ENCODE data around the gene HSBP1.

Gene HSBP1

DNA sequence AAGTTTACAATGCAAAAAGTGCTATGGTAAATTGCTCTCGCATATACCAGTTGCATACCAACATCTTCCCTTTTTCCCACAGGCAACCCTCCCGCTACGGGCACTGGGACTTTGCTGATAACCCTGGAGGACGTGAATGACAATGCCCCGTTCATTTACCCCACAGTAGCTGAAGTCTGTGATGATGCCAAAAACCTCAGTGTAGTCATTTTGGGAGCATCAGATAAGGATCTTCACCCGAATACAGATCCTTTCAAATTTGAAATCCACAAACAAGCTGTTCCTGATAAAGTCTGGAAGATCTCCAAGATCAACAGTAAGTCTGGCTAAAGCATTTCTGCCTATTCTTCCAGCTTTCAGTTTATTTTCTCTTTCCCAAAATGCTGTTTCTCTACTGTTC is 27.9 kb upstream of the HSBP1 start:
- H3K4me1 ChIP-seq (ENCODE audit: insufficient read depth, low read length, severe bottlenecking) = no peaks in the 10 kb centered on the region
- H3K9me3 ChIP-seq (ENCODE audit: low read length) = no peaks in the 10 kb centered on the region
- H3K27me3 ChIP-seq (ENCODE audit: insufficient read depth, low read length) = no peaks in the 10 kb centered on the region
- H4K20me1 ChIP-seq (ENCODE audit: insufficient read depth, low read length) = no peaks in the 10 kb centered on the region
- H3F3A ChIP-seq (ENCODE audit: insufficient read depth, low read length) = no peaks in the 10 kb centered on the region
- no peaks in the 10 kb centered on the region for H3K9me2 ChIP-seq (ENCODE audit: low read depth, low read length)
- H3K4me3 ChIP-seq (ENCODE audit: low read depth, low read length, poor library complexity, severe bottlenecking) = no peak overlapping the region
- no peaks in the 10 kb centered on the region for H3K79me2 ChIP-seq (ENCODE audit: insufficient read depth, low read length)
- H3K27ac ChIP-seq (ENCODE audit: low read depth, low read length, poor library complexity, severe bottlenecking) = no peak overlapping the region
- TF ChIP-seq EZH2 (IDR thresholded peaks at IDR 0.05; ENCODE audit: borderline replicate concordance, low read length) = no peak
- TF ChIP-seq, protein P1, sequence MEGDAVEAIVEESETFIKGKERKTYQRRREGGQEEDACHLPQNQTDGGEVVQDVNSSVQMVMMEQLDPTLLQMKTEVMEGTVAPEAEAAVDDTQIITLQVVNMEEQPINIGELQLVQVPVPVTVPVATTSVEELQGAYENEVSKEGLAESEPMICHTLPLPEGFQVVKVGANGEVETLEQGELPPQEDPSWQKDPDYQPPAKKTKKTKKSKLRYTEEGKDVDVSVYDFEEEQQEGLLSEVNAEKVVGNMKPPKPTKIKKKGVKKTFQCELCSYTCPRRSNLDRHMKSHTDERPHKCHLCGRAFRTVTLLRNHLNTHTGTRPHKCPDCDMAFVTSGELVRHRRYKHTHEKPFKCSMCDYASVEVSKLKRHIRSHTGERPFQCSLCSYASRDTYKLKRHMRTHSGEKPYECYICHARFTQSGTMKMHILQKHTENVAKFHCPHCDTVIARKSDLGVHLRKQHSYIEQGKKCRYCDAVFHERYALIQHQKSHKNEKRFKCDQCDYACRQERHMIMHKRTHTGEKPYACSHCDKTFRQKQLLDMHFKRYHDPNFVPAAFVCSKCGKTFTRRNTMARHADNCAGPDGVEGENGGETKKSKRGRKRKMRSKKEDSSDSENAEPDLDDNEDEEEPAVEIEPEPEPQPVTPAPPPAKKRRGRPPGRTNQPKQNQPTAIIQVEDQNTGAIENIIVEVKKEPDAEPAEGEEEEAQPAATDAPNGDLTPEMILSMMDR (IDR thresholded peaks at IDR 0.05; ENCODE audit: low read length) = no peak
- no peak overlapping the region for H3K9ac ChIP-seq (ENCODE audit: low read length)
- H2AFZ ChIP-seq (ENCODE audit: low read length) = no peak overlapping the region
- H3K36me3 ChIP-seq (ENCODE audit: insufficient read depth, low read length) = no peaks in the 10 kb centered on the region
- no peak overlapping the region for H3K4me2 ChIP-seq (ENCODE audit: low read length)

DNA sequence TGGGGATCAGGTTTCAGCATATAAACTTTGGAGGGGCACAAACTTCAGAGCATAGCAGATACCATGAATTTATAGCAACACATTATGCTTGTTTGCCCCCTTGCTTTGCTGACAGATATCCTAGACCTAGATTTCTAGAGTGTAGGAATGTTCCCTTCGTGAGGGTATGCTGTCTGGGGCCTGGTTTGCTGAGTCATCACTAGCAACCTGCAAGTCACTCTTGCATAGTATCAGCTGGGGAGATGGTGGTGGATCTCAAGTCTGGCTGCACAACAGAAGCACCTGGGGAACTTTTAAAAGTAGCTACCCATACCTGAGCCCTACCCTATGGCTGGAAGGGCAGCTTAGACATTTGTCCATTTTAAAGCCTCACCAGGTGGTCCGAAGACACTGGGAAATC is 22.3 kb upstream of the HSBP1 start:
- Histone ChIP-seq H4K20me1 (ENCODE audit: insufficient read depth, low read length) (no peaks in the 10 kb centered on the region), H3K36me3 (ENCODE audit: insufficient read depth, low read length) (no peaks in the 10 kb centered on the region), H3K27me3 (ENCODE audit: insufficient read depth, low read length) (0 out of 2 replicates have a peak, but pooled peaks cover 4% of the 10 kb centered on the region), H3F3A (ENCODE audit: insufficient read depth, low read length) (no peaks in the 10 kb centered on the region), H3K4me3 (ENCODE audit: low read depth, low read length, poor library complexity, severe bottlenecking) (no peak overlapping the region), H3K27ac (ENCODE audit: low read depth, low read length, poor library complexity, severe bottlenecking) (no peak overlapping the region), H3K4me2 (ENCODE audit: low read length) (no peak overlapping the region), H3K9ac (ENCODE audit: low read length) (no peak overlapping the region), H3K79me2 (ENCODE audit: insufficient read depth, low read length) (no peaks in the 10 kb centered on the region), H3K4me1 (ENCODE audit: insufficient read depth, low read length, severe bottlenecking) (no peaks in the 10 kb centered on the region), H3K9me2 (ENCODE audit: low read depth, low read length) (no peaks in the 10 kb centered on the region), H2AFZ (ENCODE audit: low read length) (no peak overlapping the region), H3K9me3 (ENCODE audit: low read length) (no peaks in the 10 kb centered on the region)
- TF ChIP-seq EZH2 (IDR thresholded peaks at IDR 0.05; ENCODE audit: borderline replicate concordance, low read length) = no peak
- TF ChIP-seq, protein P1 (IDR thresholded peaks at IDR 0.05; ENCODE audit: low read length) = no peak

DNA sequence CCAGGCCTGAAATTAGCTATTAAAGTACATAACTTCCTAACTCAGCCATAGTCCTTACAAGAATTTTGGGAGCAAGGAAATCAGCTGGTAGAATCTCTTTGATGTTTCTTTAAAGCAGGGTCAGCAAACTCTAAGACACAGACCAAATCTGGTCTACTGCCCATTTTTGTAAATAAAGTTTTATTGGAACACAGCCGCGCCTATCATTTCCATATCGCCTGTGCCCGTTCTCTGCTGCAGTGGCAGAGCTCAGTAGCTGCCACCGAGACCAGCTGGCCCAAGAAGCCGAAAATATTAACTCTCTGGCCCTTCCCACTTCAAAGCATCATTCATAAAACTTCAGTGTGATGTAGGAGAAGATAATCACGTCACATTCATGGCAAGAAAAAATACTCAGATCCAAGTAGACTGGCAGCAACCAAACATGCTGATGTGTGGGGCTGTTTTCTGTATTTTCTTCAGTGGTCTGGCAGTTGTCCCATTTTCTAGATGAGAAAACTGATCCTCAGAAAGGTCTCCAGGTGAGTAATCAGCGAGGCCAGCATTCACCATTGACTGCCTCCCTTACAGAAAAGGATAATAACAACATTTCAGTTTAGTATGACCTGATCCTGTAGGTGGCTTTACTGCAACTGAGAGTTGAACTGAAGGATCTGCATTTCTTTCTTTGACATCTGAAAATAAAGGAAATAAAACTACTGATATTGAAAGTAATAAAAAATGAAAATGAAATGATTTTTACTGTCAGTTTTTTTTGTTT is 18.0 kb upstream of the HSBP1 start:
- no peaks in the 10 kb centered on the region for H3K4me1 ChIP-seq (ENCODE audit: insufficient read depth, low read length, severe bottlenecking)
- no peaks in the 10 kb centered on the region for H3K9me3 ChIP-seq (ENCODE audit: low read length)
- H3K9me2 ChIP-seq (ENCODE audit: low read depth, low read length) = no peaks in the 10 kb centered on the region
- H3K27ac ChIP-seq (ENCODE audit: low read depth, low read length, poor library complexity, severe bottlenecking) = no peak overlapping the region
- H3F3A ChIP-seq (ENCODE audit: insufficient read depth, low read length) = no peaks in the 10 kb centered on the region
- TF ChIP-seq EZH2 (IDR thresholded peaks at IDR 0.05; ENCODE audit: borderline replicate concordance, low read length) = no peak
- TF ChIP-seq, protein P1 (IDR thresholded peaks at IDR 0.05; ENCODE audit: low read length) = no peak
- H2AFZ ChIP-seq (ENCODE audit: low read length) = no peak overlapping the region
- H3K79me2 ChIP-seq (ENCODE audit: insufficient read depth, low read length) = no peaks in the 10 kb centered on the region
- no peaks in the 10 kb centered on the region for H3K36me3 ChIP-seq (ENCODE audit: insufficient read depth, low read length)
- H3K4me3 ChIP-seq (ENCODE audit: low read depth, low read length, poor library complexity, severe bottlenecking) = no peak overlapping the region
- no peak overlapping the region for H3K9ac ChIP-seq (ENCODE audit: low read length)
- H3K4me2 ChIP-seq (ENCODE audit: low read length) = no peak overlapping the region
- 0 out of 2 replicates have a peak, but pooled peaks cover 4% of the 10 kb centered on the region for H3K27me3 ChIP-seq (ENCODE audit: insufficient read depth, low read length)
- no peaks in the 10 kb centered on the region for H4K20me1 ChIP-seq (ENCODE audit: insufficient read depth, low read length)

Data from OCI-LY1 (cell line).